Uterus (tissue), 2 donors: ENCODE data around the gene ASF1B.

Experiments
- POLR2A ChIP-seq, 2 donors: fragments of 450-650 bp; IDR thresholded peaks; one replicate each; pipeline ENCODE4 v1.6.1; 2016; ENCODE audit warnings: antibody characterized with exemption in 2 of 2, mild to moderate bottlenecking in 1 of 2, moderate library complexity in 1 of 2
- TF ChIP-seq, protein P1 (sequence below), 4 experiments: fragments of 200-600 bp in 2 of 4; fragments of 450-650 bp in 2 of 4; sonication (generic) in 2 of 4; IDR thresholded peaks; one replicate each; pipeline ENCODE4 v1.5.1; 2016 to 2019; ENCODE audit warnings: antibody characterized with exemption in 4 of 4, mild to moderate bottlenecking in 2 of 4, moderate library complexity in 1 of 4

DNA sequence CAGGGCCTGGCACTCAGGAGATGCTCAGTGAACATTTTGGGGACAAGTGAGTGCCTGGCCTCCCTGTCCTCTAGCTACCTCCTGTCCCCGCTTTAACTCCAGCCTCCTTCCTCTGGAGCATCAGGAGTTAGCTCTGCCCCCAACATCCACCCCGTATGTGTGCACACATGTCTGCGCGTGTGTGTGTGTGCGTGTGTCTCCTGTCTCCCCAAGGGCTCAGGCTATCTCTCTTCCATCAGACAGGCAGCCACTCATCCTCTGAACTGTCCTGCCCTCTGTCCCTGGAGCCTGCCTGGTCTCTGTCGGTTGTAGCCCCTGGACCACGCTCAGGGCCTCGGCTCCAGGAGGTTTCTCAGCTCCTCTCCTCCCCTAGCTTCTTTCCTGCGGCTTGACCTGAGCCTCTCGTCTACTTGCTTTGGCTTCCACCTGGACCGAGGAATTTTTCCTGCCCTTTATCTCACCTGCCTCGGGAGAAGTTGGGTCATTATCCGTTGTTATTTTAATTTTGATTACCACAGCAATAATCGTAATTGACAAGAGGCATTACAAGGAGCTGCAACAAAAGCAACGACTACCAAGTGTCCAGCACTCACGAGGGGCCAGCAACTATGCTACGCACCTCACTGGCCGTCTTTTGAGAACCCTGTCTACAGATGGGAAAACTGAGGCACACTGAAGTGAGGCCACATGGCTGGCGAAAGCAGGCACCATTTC, 32.0 kb upstream of the ASF1B start:
- TF ChIP-seq, protein P1, sequence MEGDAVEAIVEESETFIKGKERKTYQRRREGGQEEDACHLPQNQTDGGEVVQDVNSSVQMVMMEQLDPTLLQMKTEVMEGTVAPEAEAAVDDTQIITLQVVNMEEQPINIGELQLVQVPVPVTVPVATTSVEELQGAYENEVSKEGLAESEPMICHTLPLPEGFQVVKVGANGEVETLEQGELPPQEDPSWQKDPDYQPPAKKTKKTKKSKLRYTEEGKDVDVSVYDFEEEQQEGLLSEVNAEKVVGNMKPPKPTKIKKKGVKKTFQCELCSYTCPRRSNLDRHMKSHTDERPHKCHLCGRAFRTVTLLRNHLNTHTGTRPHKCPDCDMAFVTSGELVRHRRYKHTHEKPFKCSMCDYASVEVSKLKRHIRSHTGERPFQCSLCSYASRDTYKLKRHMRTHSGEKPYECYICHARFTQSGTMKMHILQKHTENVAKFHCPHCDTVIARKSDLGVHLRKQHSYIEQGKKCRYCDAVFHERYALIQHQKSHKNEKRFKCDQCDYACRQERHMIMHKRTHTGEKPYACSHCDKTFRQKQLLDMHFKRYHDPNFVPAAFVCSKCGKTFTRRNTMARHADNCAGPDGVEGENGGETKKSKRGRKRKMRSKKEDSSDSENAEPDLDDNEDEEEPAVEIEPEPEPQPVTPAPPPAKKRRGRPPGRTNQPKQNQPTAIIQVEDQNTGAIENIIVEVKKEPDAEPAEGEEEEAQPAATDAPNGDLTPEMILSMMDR (IDR thresholded peaks at IDR 0.05): no peak
- no peak for TF ChIP-seq POLR2A (IDR thresholded peaks at IDR 0.05)
